Esophagus muscularis mucosa (tissue), 4 donors: Measurements from ENCODE around the gene ZNF565.

Experiments
- CTCF ChIP-seq, 3 experiments: fragments of 200-600 bp in 2 of 3; fragments of 450-650 bp in 1 of 3; sonication (generic) in 2 of 3; IDR thresholded peaks; one replicate each; pipeline ENCODE4 v1.5.1; 2017 to 2019; ENCODE audit warnings: antibody characterized with exemption in 3 of 3, mild to moderate bottlenecking in 2 of 3, moderate library complexity in 1 of 3
- EP300 ChIP-seq: sonication (generic); formaldehyde crosslinking; IDR thresholded peaks from one replicate; pipeline ENCODE4 v1.6.1; 2017; ENCODE audit warnings: antibody characterized with exemption
- POLR2A ChIP-seq: fragments of 450-650 bp; IDR thresholded peaks from one replicate; pipeline ENCODE4 v1.6.1; 2017; ENCODE audit warnings: antibody characterized with exemption, moderate library complexity, mild to moderate bottlenecking, low read depth

- TF ChIP-seq EP300: no peak
- TF ChIP-seq CTCF (IDR thresholded peaks at IDR 0.05): no peak
- TF ChIP-seq POLR2A: no peak
These were observed 29.6 kb upstream of the ZNF565 start for GRCh38 chr19:36244066-36244465.
